RWPE2 (cell line): ENCODE results near the gene NFKBIZ.

ENCODE experiments used
- ATAC-seq: fragments of 200-7000 bp; cut with Tn5 transposase; 3 replicates; pipeline ENCODE4 v1.9.1; 2021; ENCODE audit warnings: low read depth
- DNase-seq: peaks from one replicate; pipeline ENCODE4 v3.0.0-alpha.2; 2020; ENCODE audit warnings: low spot score
- H3K27ac ChIP-seq: fragments of 450-650 bp; 2 replicates; pipeline ENCODE4 v1.5.1; 2017; ENCODE audit warnings: mild to moderate bottlenecking; ENCODE audit not compliant: poor library complexity, severe bottlenecking
- H3K27me3 ChIP-seq: fragments of 250-450 bp; sonication (Bioruptor Pico); 2 replicates; pipeline ENCODE4 v1.5.1; 2021; ENCODE audit warnings: mild to moderate bottlenecking, moderate library complexity; ENCODE audit not compliant: insufficient read depth, poor library complexity, severe bottlenecking
- H3K36me3 ChIP-seq: fragments of 250-450 bp; sonication (Bioruptor Pico); 2 replicates; pipeline ENCODE4 v1.5.1; 2020; ENCODE audit warnings: low read depth, mild to moderate bottlenecking, moderate library complexity
- H3K4me1 ChIP-seq: fragments of 250-450 bp; sonication (Bioruptor Pico); 2 replicates; pipeline ENCODE4 v1.5.1; 2021; ENCODE audit warnings: mild to moderate bottlenecking, moderate library complexity; ENCODE audit not compliant: insufficient read depth, poor library complexity, severe bottlenecking
- H3K4me3 ChIP-seq: fragments of 250-450 bp; sonication (Bioruptor Pico); 2 replicates; pipeline ENCODE4 v1.5.1; 2021; ENCODE audit warnings: mild to moderate bottlenecking, moderate library complexity; ENCODE audit not compliant: severe bottlenecking
- H3K9me3 ChIP-seq: fragments of 250-450 bp; sonication (Bioruptor Pico); 2 replicates; pipeline ENCODE4 v1.5.1; 2021; ENCODE audit warnings: mild to moderate bottlenecking, moderate library complexity; ENCODE audit not compliant: severe bottlenecking
- TF ChIP-seq, protein P1 (sequence below): fragments of 450-650 bp; IDR thresholded peaks from one replicate; pipeline ENCODE4 v1.5.1; 2017; ENCODE audit warnings: mild to moderate bottlenecking, moderate library complexity; ENCODE audit not compliant: poor library complexity, severe bottlenecking

The NFKBIZ gene, protein sequence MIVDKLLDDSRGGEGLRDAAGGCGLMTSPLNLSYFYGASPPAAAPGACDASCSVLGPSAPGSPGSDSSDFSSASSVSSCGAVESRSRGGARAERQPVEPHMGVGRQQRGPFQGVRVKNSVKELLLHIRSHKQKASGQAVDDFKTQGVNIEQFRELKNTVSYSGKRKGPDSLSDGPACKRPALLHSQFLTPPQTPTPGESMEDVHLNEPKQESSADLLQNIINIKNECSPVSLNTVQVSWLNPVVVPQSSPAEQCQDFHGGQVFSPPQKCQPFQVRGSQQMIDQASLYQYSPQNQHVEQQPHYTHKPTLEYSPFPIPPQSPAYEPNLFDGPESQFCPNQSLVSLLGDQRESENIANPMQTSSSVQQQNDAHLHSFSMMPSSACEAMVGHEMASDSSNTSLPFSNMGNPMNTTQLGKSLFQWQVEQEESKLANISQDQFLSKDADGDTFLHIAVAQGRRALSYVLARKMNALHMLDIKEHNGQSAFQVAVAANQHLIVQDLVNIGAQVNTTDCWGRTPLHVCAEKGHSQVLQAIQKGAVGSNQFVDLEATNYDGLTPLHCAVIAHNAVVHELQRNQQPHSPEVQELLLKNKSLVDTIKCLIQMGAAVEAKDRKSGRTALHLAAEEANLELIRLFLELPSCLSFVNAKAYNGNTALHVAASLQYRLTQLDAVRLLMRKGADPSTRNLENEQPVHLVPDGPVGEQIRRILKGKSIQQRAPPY

DNA sequence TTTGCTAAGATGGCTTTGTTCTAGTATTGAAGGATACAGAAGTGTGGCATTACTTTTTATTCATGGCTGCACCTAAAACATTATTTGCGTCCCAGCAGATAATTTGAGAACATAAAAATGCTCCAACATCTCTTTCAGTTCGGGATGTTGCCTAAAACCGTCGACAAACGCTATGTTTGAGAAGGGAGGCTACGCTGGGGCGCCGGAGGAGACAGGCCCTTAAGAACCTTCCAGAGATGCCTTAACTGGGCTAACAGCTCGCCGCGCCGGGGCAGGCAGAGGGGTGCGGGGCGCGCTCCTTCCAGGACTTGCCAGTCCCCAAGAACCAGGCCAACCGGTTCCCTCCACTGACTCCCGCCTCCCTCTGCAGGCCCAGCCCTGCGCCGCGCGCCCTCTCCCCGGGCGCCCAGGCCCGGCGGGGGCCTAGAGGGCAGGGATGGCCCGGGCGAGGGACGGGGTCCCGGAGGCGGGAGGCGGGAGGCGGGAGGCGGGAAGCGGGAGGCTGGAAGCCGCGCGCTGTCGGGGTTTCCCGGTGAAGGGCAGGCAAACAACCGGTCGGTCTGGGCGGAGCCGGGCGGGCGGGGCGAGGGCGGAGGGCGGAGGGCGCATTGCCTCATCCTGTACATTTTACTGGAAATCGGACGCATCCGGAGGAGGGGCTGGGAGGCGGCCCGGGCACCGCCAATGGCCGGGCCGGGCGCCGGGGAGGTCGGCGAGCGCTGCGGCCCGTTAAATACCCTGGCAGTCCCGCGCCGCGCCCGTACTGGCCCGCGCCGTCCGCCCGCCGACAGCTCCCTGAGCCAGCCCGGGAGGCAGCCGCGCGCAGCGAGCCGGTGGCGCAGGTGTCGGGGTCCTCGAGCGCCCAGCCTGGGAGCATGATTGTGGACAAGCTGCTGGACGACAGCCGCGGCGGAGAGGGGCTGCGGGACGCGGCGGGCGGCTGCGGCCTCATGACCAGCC is at the start of gene NFKBIZ:
TSS of gene NFKBIZ (plus strand) at position 761 of the 960 bp plus-strand sequence. CDS start at position 876, 115 bp downstream.
- Histone ChIP-seq H3K36me3 (peaks cover 30% of the 10 kb centered on the region), H3K4me1 (peaks cover 10% of the 10 kb centered on the region), H3K4me3 (peak within 1 kb of the TSS; percentile 97), H3K27ac (peak within 1 kb of the TSS; percentile 71), H3K9me3 (no peaks in the 10 kb centered on the region), H3K27me3 (no peaks in the 10 kb centered on the region)
- ATAC-seq: peak; percentile 89
- peak; percentile 93 for DNase-seq
- TF ChIP-seq, protein P1, sequence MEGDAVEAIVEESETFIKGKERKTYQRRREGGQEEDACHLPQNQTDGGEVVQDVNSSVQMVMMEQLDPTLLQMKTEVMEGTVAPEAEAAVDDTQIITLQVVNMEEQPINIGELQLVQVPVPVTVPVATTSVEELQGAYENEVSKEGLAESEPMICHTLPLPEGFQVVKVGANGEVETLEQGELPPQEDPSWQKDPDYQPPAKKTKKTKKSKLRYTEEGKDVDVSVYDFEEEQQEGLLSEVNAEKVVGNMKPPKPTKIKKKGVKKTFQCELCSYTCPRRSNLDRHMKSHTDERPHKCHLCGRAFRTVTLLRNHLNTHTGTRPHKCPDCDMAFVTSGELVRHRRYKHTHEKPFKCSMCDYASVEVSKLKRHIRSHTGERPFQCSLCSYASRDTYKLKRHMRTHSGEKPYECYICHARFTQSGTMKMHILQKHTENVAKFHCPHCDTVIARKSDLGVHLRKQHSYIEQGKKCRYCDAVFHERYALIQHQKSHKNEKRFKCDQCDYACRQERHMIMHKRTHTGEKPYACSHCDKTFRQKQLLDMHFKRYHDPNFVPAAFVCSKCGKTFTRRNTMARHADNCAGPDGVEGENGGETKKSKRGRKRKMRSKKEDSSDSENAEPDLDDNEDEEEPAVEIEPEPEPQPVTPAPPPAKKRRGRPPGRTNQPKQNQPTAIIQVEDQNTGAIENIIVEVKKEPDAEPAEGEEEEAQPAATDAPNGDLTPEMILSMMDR: no peak

DNA sequence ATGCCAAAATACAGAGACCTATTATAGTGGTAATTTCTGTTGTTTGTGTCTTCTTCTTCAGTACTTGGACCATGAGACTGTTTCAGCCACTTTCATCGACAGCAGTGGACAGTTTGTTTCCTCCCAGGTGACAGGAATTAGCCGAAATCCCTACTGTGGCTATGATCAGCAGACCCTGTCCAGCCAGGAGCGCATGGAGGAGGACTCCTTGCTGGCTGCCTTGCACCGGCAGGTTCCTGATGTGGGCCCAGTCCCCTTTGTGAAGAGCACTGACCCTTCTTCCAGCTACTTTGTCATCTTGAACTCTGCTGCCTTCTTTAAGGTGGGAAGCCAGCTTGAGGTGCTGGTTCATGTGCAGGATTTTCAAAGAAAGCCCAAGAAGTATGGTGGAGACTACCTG is 48.1 kb upstream of the NFKBIZ start:
- TF ChIP-seq, protein P1: no peak
- no peak overlapping the region for H3K27ac ChIP-seq
- no peaks in the 10 kb centered on the region for H3K27me3 ChIP-seq
- peaks cover 16% of the 10 kb centered on the region for H3K36me3 ChIP-seq
- H3K9me3 ChIP-seq: no peaks in the 10 kb centered on the region
- ATAC-seq (no peak), DNase-seq (no peak)
- no peak overlapping the region for H3K4me3 ChIP-seq
- H3K4me1 ChIP-seq: no peaks in the 10 kb centered on the region

DNA sequence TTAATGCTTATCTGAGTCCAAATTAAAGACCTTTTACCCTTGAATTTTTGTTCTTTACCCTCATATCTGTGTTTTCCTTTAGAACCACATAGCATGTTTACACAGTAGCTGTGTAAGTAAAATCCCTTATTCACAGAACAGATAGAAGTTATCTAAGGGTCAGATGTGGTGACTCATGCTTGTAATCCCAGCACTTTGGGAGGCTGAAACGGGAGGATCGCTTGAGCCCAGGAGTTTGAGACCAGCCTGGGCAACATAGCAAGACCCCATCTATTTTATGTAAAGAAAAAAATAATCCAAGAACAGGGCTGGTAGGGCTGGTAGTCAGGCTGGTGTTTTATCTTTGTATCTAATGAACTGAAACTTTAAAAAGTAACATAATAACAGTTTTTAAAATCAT is 47.1 kb upstream of the NFKBIZ start:
- TF ChIP-seq, protein P1: no peak
- Histone ChIP-seq H3K36me3 (peaks cover 21% of the 10 kb centered on the region), H3K4me1 (no peaks in the 10 kb centered on the region), H3K27me3 (no peaks in the 10 kb centered on the region), H3K4me3 (no peak overlapping the region), H3K27ac (no peak overlapping the region), H3K9me3 (no peaks in the 10 kb centered on the region)
- no peak for ATAC-seq
- DNase-seq: no peak

DNA sequence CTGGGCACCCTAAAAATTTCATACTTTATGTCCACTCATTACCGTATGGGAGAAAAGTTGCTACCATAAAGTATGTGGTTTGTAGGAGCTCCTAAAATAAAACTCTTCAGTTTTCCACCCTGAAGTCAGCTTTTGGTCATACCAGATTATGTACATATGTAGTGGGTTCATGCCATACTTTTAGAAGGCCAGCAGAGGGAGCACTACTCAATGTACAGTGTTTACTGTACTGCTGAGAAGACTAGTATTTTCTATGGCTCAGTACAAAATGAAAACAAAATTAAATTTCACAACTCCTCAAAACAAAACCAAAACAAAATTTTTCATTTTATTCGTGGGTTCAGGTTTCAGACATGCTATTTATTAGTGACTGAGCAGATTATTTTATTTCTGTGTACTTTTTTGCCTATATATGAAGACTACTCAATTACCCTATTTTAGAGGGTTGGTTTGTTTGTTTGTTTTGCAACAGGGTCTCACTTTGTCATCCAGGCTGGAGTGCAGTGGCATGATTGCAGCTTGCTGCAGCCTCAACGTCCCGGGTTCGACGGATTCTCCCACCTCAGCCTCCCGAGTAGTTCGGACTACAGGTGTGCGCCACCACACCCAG is 46.0 kb upstream of the NFKBIZ start:
- ATAC-seq (peak; percentile 95), DNase-seq (no peak)
- no peak overlapping the region for H3K27ac ChIP-seq
- H3K9me3 ChIP-seq: no peaks in the 10 kb centered on the region
- TF ChIP-seq, protein P1: peak; percentile 93
- no peak overlapping the region for H3K4me3 ChIP-seq
- peaks cover 21% of the 10 kb centered on the region for H3K36me3 ChIP-seq
- H3K27me3 ChIP-seq: no peaks in the 10 kb centered on the region
- H3K4me1 ChIP-seq: no peaks in the 10 kb centered on the region
